Measurements from ENCODE around the gene JUNB. TPM values are rescaled to one million over a fixed set of nuclear protein-coding genes. Genes with fewer than 3 reads are reported as not detected.
"Not testable (repeated sequence)": the region's sequence is repeated elsewhere in the genome, so short reads cannot be mapped to it uniquely, and the experiment has no call there.

The JUNB gene
- total RNA-seq, 1 experiment from 2014 or later: 194 TPM

- TF ChIP-seq, protein P1, sequence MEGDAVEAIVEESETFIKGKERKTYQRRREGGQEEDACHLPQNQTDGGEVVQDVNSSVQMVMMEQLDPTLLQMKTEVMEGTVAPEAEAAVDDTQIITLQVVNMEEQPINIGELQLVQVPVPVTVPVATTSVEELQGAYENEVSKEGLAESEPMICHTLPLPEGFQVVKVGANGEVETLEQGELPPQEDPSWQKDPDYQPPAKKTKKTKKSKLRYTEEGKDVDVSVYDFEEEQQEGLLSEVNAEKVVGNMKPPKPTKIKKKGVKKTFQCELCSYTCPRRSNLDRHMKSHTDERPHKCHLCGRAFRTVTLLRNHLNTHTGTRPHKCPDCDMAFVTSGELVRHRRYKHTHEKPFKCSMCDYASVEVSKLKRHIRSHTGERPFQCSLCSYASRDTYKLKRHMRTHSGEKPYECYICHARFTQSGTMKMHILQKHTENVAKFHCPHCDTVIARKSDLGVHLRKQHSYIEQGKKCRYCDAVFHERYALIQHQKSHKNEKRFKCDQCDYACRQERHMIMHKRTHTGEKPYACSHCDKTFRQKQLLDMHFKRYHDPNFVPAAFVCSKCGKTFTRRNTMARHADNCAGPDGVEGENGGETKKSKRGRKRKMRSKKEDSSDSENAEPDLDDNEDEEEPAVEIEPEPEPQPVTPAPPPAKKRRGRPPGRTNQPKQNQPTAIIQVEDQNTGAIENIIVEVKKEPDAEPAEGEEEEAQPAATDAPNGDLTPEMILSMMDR (IDR thresholded peaks at IDR 0.05 in 2 of 3, conservative IDR thresholded peaks at IDR 0.05 in 1 of 3; ENCODE audit: borderline replicate concordance in 1 of 3, insufficient read depth in 1 of 3, low read depth in 2 of 3, low read length in 2 of 3): no peak
- no peak for TF ChIP-seq POLR2AphosphoS5 (IDR thresholded peaks at IDR 0.05; ENCODE audit: low read depth, low read length)
- TF ChIP-seq, protein P2, sequence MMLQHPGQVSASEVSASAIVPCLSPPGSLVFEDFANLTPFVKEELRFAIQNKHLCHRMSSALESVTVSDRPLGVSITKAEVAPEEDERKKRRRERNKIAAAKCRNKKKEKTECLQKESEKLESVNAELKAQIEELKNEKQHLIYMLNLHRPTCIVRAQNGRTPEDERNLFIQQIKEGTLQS (IDR thresholded peaks at IDR 0.05): no peak
- no peak for TF ChIP-seq ELF1 (IDR thresholded peaks at IDR 0.05; ENCODE audit: borderline replicate concordance, low read depth)
- no peak for TF ChIP-seq RAD21 (IDR thresholded peaks at IDR 0.05; ENCODE audit: low read depth)
These were observed 5.9 kb downstream of the JUNB start (continued) for GRCh38 chr19:12797141-12797587.

- RAD21 ChIA-PET (ENCODE audit: low non-redundant PET in 1 of 2, low total read pairs in 2 of 2, uncharacterized antibody in 2 of 2, unreplicated experiment in 2 of 2): interaction anchor here (1.8 to 3.4 kb wide), 3 partner anchors 20 to 31 kb away, joined by 5 to 15 read pairs (median 12); no protein-coding TSS in a partner anchor
- Histone ChIP-seq H3K79me2 (ENCODE audit: insufficient read depth, low read length) (peaks cover 31% of the 10 kb centered on the region), H3K36me3 (ENCODE audit: control insufficient read depth in 1 of 2, insufficient read depth in 2 of 2, low read length in 2 of 2) (peaks cover 4 to 19% of the 10 kb centered on the region in 2 experiments; a peak in 3 of 4 replicates), H3K4me1 (ENCODE audit: control insufficient read depth in 1 of 2, insufficient read depth in 2 of 2, low read length in 2 of 2) (peaks cover 32 to 66% of the 10 kb centered on the region in 2 experiments)
- not testable (repeated sequence) for H3K9me3 ChIP-seq (ENCODE audit: control insufficient read depth in 1 of 2, insufficient read depth in 1 of 2, low read depth in 1 of 2, low read length in 2 of 2); BruUV-seq (replicated peaks); H3K27ac ChIP-seq (ENCODE audit: low read depth, low read length); H3K9ac ChIP-seq (ENCODE audit: low read length); H3K4me3 ChIP-seq (replicated peaks in 1 of 2; ENCODE audit: low read depth in 1 of 2, low read length in 2 of 2); H3K9me2 ChIP-seq (ENCODE audit: insufficient read depth); DNase-seq (ENCODE audit: low read depth, low spot score); H3K4me2 ChIP-seq (ENCODE audit: low read length); H2AFZ ChIP-seq (ENCODE audit: low read depth, low read length, poor library complexity, severe bottlenecking); H4K20me1 ChIP-seq (ENCODE audit: insufficient read depth); H3K27me3 ChIP-seq (ENCODE audit: insufficient read depth, low read length); ATAC-seq
- intact Hi-C loops (cut with micrococcal nuclease): loop anchor here (2.0 kb wide), 1 partner anchor 121 kb away; no protein-coding TSS in a partner anchor
- CTCF ChIA-PET: interaction anchor here (0.6 to 6.4 kb wide), 6 partner anchors 8 to 348 kb away, joined by 3 to 123 read pairs (median 4); partner anchors contain the start of gene RNASEH2A
- POLR2A ChIA-PET: interaction anchor here (0.7 kb wide), 1 partner anchor 20 kb away, joined by 3 read pairs; no protein-coding TSS in a partner anchor
These were observed 6.3 kb downstream of the JUNB start for GRCh38 chr19:12797607-12798006.
